CD4-positive, alpha-beta T cell treated with Interferon alpha-2 for 1 hour (primary cell): ENCODE data around the gene ATP4A.

Experiments used
- DNase-seq, 2 donors: peaks; one replicate each; pipeline ENCODE4 v3.0.0-alpha.2; 2020 to 2022

The ATP4A gene

DNA sequence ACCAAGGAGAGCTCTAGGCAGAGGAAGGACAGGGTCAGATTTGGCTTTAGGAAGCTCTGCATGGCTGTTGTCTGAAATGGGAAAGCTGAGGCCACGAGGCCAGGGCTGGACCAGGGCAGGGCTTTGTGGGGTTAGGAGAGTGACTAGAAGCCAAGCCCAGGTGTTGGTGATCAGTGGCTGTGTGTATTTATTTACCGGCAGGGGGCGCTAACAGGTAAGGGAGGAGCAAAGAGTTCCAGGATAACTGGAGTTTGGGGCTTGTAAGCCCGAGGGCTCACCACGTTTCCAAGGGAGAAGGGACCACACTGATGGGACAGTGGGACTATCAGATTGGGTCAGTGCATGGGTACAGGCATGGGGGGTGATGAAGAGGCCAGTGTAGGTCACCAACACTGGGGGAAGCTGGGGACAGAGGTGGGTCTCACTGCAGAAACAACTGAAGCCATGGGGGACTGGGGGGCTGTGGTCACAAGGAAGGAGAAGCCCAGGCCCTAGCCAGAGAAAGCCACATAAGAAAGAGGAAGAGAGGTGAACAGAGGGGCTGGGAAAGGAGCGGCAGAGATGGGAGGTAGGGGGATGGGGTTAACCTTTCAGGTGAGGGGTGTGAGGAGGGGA lies 14.2 kb downstream of the ATP4A start:
- peak; percentile 58 to 75 for DNase-seq

DNA sequence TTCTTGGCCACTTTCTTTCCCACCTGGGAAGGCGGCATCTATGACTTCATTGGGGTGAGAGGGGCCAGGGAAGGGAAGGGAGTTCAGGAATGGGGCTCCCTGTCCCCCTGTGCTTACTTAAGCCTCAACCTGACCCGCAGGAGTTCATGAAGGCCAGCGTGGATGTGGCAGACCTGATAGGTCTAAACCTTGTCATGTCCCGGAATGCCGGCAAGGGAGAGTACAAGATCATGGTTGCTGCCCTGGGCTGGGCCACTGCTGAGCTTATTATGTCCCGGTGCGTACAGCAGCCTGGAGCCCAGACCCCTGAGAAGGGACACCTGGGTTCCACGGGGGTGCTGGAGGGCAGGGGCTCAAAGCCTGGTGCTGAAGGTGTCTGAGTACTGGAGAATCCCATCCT lies 16.9 kb downstream of the ATP4A start:
- DNase-seq, result no peak

DNA sequence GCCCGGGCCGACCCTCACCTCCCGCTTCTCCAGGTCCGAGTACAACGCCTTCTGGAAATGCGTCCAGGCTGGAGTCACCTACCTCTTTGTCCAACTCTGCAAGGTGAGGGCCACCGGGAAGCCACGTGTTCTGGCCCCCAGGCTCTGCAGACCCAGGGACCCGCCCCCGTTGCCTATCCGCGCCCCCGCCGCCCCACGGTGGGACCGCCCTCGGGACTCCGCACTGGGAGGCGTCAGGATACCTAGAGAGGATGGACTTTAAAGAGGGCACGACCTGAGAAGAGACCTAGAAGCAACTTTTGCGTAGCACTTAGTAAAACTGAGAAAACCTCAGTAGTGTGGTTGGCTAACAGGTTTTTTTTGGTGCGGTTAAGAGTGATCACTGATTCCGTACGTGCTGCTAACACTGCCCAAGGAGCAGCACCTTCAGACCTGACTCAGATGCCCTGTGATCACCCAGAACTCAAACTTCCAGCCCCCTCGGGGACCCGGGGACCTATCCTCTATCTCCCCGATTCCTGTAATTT lies 17.5 kb downstream of the ATP4A start:
- peak; percentile 22 to 60 for DNase-seq

DNA sequence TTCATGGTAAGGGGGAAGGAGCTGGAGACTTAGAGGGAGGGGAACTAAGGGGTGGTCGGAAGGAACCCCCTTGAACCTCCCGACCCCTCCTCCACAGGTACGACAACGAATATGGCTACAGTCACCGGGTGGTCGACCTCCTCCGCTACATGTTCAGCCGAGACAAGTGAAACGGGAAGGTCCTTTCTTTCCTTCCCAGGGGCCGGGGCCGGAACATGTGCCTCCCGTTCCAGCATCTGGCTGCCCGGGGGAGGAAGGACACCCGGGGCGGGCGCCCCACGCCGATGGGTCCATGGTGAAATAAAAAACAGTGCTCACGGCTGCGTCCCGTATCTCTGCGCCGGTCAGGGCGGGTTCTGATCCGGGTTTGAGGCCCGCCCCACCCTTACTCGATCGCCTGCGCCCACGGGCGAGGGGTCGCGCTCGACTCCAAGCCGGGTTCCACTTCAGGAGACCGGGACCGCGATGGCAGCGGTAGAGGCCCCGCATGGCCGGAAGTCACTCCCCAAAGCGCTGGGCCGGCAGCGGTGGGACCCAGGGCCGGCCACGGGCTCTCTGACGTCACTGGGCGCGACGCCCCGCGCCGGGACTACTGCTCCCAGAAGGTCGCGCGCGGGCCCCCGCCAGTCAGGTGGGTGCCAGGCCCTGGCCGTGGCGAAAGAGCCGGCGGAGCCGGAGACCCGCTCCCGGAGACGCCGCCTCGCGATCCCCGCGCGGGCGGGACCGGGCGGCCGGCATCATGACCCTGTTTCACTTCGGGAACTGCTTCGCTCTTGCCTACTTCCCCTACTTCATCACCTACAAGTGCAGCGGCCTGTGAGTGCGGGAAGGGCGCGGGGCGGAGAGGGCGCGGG lies 18.2 kb downstream of the ATP4A start, which contains the start of gene TMEM147:
Gene TMEM147 (plus strand): TSS at position 626 of the 854 bp plus-strand sequence. CDS start 114 bp downstream, at position 740.
- peak; percentile 79 to 85 for DNase-seq

DNA sequence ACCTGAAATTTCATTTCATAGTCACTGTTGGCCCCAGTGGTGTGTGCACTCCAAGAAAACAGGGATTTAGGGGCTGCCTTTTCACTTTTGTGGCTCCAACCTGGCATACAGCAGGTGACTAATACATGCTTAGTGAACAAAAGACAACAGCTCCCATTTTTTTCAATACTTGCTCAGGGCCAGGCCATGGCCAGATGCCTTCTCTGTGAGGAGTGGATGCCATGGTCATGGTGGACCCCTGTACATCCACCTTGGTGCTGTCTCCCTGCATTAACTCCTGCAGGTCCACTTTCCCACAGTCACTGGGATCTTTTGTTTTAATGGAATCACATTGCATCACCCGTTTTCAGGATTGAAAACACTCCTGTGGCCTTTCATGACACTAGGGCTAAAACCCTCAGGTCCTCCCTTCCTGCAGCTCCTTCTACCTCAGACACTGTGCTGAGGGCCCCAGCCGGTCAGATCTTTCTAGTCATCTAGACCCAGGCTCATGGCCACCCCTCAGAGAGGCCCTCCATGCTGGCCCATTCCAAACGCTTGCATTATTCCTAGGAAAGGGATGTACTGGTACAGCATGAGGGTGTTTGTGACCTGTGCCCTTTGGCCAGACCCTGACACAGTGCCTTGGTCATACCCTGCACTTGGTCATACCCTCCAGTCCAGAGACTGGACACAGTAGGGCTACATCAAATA lies 19.2 kb downstream of the ATP4A start:
- no peak for DNase-seq

DNA sequence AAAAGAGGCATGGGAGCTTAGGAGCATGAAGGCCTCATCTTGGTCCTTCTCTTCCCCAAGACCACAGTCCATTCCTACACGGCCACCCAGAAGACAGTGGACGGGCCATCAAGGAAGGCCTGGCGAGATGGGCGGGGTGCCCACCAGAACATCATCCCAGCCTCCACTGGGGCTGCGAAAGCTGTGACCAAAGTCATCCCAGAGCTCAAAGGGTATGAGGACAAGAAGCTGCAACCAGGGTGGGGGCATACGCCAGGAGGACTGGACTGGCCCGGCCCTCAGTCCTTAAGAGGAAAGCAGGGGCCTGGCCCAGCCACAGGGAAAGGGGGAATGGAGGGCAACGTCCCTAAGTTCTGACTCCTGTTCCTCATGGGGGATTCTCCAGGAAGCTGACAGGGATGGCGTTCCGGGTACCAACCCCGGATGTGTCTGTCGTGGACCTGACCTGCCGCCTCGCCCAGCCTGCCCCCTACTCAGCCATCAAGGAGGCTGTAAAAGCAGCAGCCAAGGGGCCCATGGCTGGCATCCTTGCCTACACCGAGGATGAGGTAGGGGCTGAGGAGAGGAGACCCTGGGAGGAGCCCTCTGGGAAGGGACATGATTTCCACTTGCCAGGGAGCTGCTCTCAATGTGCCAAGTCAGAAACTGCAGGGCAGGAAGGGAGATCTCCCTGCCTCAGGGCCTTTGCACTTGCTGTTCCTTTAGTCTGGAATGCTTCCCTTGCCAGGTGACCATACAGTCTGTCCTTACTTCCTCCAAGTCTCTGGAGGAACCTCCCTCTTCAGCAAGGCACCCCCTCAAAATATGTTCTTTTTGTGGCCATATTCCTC lies 20.0 kb downstream of the ATP4A start:
- no peak for DNase-seq

DNA sequence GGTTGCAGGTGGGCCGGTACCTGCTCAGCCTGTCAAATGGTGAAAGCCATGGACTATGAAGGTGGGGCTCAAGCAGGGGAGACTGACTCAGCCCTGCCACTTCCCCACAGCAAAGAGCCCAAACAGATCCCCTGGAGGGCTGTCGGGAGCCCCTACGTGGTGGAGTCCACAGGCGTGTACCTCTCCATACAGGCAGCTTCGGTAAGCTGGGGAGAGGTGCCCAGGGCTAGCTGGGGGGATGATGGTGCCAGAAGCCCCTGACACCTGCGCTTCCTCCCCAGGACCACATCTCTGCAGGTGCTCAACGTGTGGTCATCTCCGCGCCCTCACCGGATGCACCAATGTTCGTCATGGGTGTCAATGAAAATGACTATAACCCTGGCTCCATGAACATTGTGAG lies 21.2 kb downstream of the ATP4A start:
- no peak for DNase-seq

DNA sequence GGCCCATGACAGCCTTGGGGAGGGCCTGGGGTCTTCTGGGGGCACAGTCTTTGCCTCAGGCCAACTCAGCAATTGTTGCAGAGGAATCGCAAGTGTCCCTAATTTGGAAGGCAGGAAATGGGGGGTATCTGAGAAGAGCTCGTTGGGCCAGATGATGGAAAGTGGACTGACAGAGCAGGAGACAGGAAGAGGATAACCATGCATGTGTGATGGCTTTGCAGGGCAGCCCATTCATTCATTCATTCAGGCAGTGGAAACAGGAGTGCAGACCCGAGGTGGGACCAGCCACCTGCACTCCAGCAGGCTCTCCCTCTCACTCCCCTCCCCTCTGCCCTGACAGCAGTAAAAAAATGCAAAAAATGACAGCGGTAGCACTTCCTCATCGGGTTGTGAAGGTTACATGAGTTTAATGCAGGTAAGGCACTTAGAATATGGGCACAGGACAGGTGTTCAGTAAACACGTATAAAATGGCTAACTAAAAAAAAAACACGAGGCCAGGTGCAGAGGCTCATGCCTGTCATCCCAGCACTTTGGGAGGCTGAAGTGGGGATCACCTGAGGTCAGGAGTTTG lies 23.0 kb downstream of the ATP4A start:
- no peak for DNase-seq

DNA sequence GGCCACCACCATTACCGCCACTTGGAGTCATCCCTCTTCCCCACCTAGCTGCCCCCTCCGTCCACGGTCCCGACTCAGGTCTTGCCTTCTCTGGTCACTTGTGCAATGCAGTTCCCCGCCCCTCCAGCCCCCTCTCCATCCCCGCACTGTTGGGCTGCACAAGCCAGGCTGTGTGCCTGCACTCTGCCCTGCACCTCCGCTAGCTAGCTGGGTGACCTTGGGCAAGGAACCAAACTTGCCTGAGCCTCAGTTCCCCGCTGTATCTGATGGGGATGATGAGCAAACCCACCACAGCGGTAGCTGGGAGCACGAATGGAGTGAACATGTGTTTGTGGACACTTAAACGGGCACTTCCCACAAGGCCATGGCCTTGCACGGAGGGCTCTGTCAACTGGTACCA lies 23.6 kb downstream of the ATP4A start:
- no peak for DNase-seq

GRCh38 chr19:35539314-35539713 lies 24.1 kb downstream of the ATP4A start:
- no peak for DNase-seq

DNA sequence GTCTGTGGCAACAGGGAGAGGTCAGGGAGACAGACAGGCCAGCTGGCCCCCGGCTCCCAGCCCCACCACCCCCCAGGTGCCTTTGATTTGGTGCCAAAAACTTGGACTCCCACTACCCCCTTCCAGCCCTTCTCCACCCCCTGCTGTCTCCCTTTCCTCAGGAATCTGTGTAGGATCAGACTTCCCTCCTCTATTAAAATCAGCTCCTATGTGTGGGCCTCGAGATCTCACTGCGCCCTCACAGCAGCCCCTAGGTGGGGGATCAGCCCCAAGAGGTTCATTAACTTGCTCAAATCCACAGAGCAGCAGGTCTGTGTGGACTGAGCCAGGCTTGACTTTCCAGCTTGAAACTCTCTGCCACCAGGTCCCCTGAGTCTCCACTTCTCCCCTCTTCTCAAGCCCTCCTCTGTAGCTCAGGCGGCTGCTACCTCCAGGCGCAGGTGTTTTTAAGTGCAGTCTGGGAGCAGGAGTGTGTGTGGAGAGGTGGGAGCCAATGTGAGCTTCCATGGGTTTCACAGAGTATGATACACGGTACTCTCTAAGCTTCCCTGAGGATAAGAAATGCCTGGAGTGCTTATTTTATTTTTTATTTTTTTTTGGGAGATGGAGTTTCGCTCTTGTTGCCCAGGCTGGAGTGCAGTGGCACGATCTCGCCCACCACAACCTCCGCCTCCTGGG lies 28.5 kb downstream of the ATP4A start:
- DNase-seq, result no peak

GRCh38 chr19:35533822-35534392 lies 29.6 kb downstream of the ATP4A start:
- peak; percentile 32 to 49 for DNase-seq

DNA sequence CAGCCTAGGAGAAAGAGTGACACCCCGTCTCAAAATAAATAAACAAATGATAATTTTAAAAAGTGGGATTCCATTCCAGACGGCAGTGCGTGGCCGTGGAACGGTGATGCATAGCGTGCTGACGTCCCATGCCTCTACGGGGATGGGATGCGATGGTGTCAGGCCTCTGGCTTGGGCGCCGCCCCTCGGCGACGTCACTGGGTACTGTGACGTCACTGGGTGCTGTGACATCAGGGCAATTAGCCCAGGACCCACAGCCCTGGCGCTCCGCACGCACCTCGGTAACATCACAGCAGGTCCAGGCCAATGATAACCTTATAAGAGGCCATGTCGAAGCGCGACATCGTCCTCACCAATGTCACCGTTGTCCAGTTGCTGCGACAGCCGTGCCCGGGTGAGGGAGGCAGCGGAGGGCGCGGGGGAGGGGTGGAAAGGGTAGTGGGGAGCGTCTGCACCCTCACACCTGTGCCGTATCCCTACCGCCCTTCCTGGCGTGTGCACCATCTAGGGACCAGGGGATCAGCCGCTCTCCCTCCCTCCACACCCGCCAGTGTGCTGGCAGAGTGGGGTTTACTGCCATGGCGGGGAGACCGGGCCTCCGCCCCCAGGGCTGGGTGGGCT lies 30.1 kb downstream of the ATP4A start, which contains the start of gene GAPDHS:
Gene GAPDHS (plus strand): TSS at position 256 of the 621 bp plus-strand sequence. CDS start 72 bp downstream, at position 328.
- DNase-seq, result no peak

GRCh38 chr19:35531291-35531690 lies 32.2 kb downstream of the ATP4A start:
- no peak for DNase-seq

- DNase-seq, result no peak
Observed at GRCh38 chr19:35529241-35530218, 33.9 kb downstream of the ATP4A start.

- no peak for DNase-seq
Observed at GRCh38 chr19:35528218-35529038, 35.0 kb downstream of the ATP4A start, which contains the start of gene SBSN. SBSN (minus strand) TSS chr19:35528311; CDS start chr19:35528281, 30 bp downstream.

DNA sequence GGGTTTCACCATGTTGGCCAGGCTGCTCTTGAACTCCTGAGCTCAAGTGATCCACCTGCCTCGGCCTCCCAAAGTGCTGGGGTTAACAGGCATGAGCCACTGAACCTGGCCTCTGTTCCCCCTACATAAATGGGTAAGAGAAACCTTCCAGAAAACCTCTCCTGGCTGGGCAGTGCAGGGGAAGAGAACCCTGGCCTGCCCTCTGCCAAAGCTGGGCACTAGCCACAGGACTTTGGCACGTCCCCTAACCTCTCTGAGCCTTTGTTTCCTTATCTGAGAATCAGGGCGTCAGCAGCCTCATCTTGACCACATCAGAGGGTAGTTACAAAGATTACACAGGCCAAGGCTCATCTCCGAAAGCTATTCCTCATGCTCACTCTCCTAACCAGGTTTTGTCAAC lies 37.6 kb downstream of the ATP4A start:
- DNase-seq, result no peak

DNA sequence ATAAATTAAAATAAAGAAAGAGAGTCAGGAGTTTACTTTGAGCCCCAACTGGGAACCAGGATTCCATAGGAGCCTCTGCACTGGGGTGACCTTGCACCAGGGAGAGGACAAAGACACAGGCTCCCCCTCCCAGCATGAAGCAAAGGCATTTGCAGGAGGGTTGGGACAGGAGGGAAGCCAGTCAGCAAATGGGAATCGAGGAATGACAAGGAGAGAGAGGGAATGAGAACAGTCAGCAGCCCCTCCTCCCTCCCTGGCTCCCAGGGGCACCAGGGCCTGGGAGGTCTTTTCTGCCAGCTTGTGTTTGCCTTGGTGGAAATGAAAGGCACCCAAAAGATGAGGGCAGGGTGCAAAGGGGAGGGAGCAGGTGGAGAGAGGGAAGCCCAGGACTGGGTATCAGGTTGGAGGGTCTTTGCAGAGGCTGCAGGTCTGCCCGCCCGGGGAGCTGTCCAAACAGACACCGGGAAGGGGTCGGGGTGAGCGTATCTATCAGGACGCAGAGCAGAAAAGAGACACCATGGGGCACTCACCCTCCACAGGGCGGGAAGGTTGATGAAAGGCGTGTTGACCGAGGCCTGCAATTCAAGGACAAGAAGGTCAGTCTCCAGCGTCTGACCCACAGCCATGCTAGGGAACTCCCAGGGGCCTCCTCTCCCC lies 39.1 kb downstream of the ATP4A start:
- DNase-seq, result no peak
